Stimulated activated CD8-positive, alpha-beta memory T cell treated with anti-CD3 and anti-CD28 coated beads, Interleukin-4, amount 100 ng/mL, for 24 hours (primary cell): ENCODE data around the gene HSPB9.
"Not testable (repeated sequence)": the region's sequence is repeated elsewhere in the genome, so short reads cannot be mapped to it uniquely, and the experiment has no call there.

Experiments
- DNase-seq: peaks from one replicate; pipeline ENCODE4 v3.0.0-alpha.2; 2020; ENCODE audit warnings: low read depth

The HSPB9 gene

GRCh38 chr17:42143138-42143537 is 20.5 kb downstream of the HSPB9 start:
- not testable (repeated sequence) for DNase-seq

GRCh38 chr17:42146911-42147607 is 24.5 kb downstream of the HSPB9 start:
- DNase-seq = no peak

- DNase-seq = no peak
Observed at GRCh38 chr17:42153919-42154742, 31.5 kb downstream of the HSPB9 start.

- no peak for DNase-seq
Observed at GRCh38 chr17:42155614-42156045, 33.0 kb downstream of the HSPB9 start.

GRCh38 chr17:42159796-42160530 is 37.4 kb downstream of the HSPB9 start:
- no peak for DNase-seq

GRCh38 chr17:42160531-42160910 is 37.9 kb downstream of the HSPB9 start:
- no peak for DNase-seq

GRCh38 chr17:42163113-42163512 is 40.5 kb downstream of the HSPB9 start:
- DNase-seq = no peak

GRCh38 chr17:42163696-42164407 is 41.2 kb downstream of the HSPB9 start:
- DNase-seq = no peak

GRCh38 chr17:42165751-42166150 is 43.1 kb downstream of the HSPB9 start:
- no peak for DNase-seq

GRCh38 chr17:42166196-42166763 is 43.7 kb downstream of the HSPB9 start:
- DNase-seq = no peak

- no peak for DNase-seq
Observed at GRCh38 chr17:42167807-42168206, 45.2 kb downstream of the HSPB9 start.

- no peak for DNase-seq
Observed at GRCh38 chr17:42169351-42169750, 46.7 kb downstream of the HSPB9 start.

- DNase-seq = no peak
Observed at GRCh38 chr17:42171831-42172230, 49.2 kb downstream of the HSPB9 start.
